ENCODE measurements around the gene TSPAN18.

The TSPAN18 gene

GRCh38 chr11:44979543-44980399 is 253.0 kb downstream of the TSPAN18 start:
- no peak for DNase-seq (ENCODE audit: low read depth, low spot score)

- no peak for DNase-seq (ENCODE audit: low read depth, low spot score)
Observed at GRCh38 chr11:44980533-44981427, 254.0 kb downstream of the TSPAN18 start.
